ENCODE measurements around the gene GPR34. TPM values are rescaled to one million over a fixed set of nuclear protein-coding genes. Genes with fewer than 3 reads are reported as not detected.

The GPR34 gene
- total RNA-seq, 1 experiment from 2014 or later, result not detected

DNA sequence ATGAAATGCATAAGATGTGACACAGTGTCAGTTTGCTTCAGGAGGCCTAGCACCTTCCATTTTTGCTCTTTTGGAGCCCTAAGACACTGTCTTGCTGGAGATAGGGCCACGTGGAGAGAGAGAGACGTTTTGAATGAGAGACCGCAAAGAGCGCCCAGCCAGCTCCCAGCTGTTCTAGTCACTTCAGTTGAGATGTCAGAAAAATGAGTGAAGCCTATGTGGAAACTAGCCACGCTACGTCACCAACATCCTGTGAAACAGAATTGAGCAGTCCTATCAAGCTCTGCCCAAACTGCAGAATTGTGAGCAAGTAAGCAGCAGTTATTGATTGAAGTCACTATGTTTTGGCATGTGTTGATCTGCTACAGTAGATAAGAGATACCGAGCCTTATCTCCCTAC is 48.3 kb downstream of the GPR34 start:
- Mint-ChIP-seq H3K9me3 (ENCODE audit: unreplicated experiment) (no peaks in the 10 kb centered on the region), H3K27me3 (ENCODE audit: insufficient read depth, unreplicated experiment) (peaks cover 34% of the 10 kb centered on the region), H3K27ac (ENCODE audit: low read depth, unreplicated experiment) (no peak overlapping the region), H3K4me3 (ENCODE audit: unreplicated experiment) (no peak overlapping the region), H3K36me3 (ENCODE audit: insufficient read depth, unreplicated experiment) (no peaks in the 10 kb centered on the region), H3K4me1 (ENCODE audit: insufficient read depth, unreplicated experiment) (no peaks in the 10 kb centered on the region)
- TF ChIP-seq CTCF (IDR thresholded peaks at IDR 0.05; ENCODE audit: unreplicated experiment), result no peak
- BruUV-seq (replicated peaks), result no TSS peak
- intact Hi-C loops (cut with micrococcal nuclease), result loop anchor here (10.0 kb wide), 1 partner anchor 462 kb away; no protein-coding TSS in a partner anchor
- DNase-seq (ENCODE audit: unreplicated experiment), result no peak
- ChIA-PET POLR2A (no interaction called here), CTCF (interaction anchor here (0.5 to 0.7 kb wide), 3 partner anchors 177 to 1222 kb away, joined by 3 read pairs; no protein-coding TSS in a partner anchor)

DNA sequence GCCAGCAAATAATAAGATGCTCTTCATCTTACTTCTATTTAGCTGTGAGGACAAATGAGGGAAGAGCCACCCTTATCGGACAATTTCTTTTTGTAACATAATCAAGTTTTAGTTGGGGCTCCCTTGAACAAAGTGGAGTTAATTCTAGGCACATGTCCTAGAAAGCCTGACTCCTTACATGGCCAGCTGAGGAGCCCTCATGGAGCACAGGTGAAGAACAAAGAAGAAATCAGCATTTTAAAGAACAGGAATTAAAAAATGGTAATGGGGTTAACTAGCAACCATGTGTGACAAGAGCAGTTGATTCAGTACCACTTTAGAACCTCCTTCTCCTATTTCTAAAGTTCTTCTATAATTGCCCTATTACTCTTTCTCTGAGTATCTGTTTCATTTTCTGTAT is 51.1 kb downstream of the GPR34 start:
- peaks cover 54% of the 10 kb centered on the region for H3K27me3 Mint-ChIP-seq (ENCODE audit: insufficient read depth, unreplicated experiment)
- H3K36me3 Mint-ChIP-seq (ENCODE audit: insufficient read depth, unreplicated experiment), result peaks cover 6% of the 10 kb centered on the region
- DNase-seq (ENCODE audit: unreplicated experiment), result no peak
- no peak for TF ChIP-seq CTCF (IDR thresholded peaks at IDR 0.05; ENCODE audit: unreplicated experiment)
- BruUV-seq (replicated peaks), result no TSS peak
- H3K27ac Mint-ChIP-seq (ENCODE audit: low read depth, unreplicated experiment), result no peak overlapping the region
- intact Hi-C loops (cut with micrococcal nuclease), result loop anchor here (10.0 kb wide), 1 partner anchor 465 kb away; no protein-coding TSS in a partner anchor
- CTCF ChIA-PET, result interaction anchor here (1.0 kb wide), 1 partner anchor 11 kb away, joined by 3 read pairs; no protein-coding TSS in a partner anchor
- no peaks in the 10 kb centered on the region for H3K4me1 Mint-ChIP-seq (ENCODE audit: insufficient read depth, unreplicated experiment)
- POLR2A ChIA-PET, result no interaction called here
- H3K9me3 Mint-ChIP-seq (ENCODE audit: unreplicated experiment), result no peaks in the 10 kb centered on the region
- no peak overlapping the region for H3K4me3 Mint-ChIP-seq (ENCODE audit: unreplicated experiment)

Other genes with a start within 250 kb of the GPR34 start
- not detected in 2 replicates for gene NYX, start 241.6 kb upstream of the GPR34 start, total RNA-seq (2022)
- not detected in 2 replicates for gene GPR82, start 35.2 kb downstream of the GPR34 start, total RNA-seq (2022)
- 34.9 and 43.2 TPM in 2 replicates for gene CASK, start 234.6 kb downstream of the GPR34 start, total RNA-seq (2022)